ENCODE measurements around the gene TMEM92. TPM values are rescaled to one million over a fixed set of nuclear protein-coding genes. Genes with fewer than 3 reads are reported as not detected.

The TMEM92 gene
- total and polyA plus RNA-seq, 4 donors, result 0.05 to 17.9 (median 4.0) TPM

- Histone ChIP-seq H3K36me3 (ENCODE audit: control insufficient read depth in 4 of 4, insufficient read depth in 3 of 4, low read depth in 1 of 4, low read length in 3 of 4) (no peaks in the 10 kb centered on the region), H3K4me1 (ENCODE audit: control insufficient read depth in 4 of 4, insufficient read depth in 4 of 4, low read length in 3 of 4) (no peaks in the 10 kb centered on the region), H3K27me3 (ENCODE audit: control insufficient read depth in 4 of 4, insufficient read depth in 4 of 4, low read length in 3 of 4) (no peaks in the 10 kb centered on the region), H3K4me3 (ENCODE audit: low read depth in 1 of 3, low read length in 3 of 3) (no peak overlapping the region), H3K9me3 (ENCODE audit: control insufficient read depth in 4 of 4, low read length in 3 of 4) (no peaks in the 10 kb centered on the region), H3K27ac (ENCODE audit: low read depth in 1 of 2, low read length in 2 of 2) (no peak overlapping the region), H3K9ac (ENCODE audit: low read depth in 1 of 2, low read length in 2 of 2) (no peak overlapping the region)
- WGBS, result 76% methylated on average over 9 of the region's 9 CpGs
- TF ChIP-seq ATF3 (IDR thresholded peaks at IDR 0.05) (no peak), JUND (IDR thresholded peaks at IDR 0.05) (no peak), FOXA2 (IDR thresholded peaks at IDR 0.05) (no peak)
- no peak for DNase-seq (ENCODE audit: low spot score)
Measured at GRCh38 chr17:50326831-50327364, 52.6 kb downstream of the TMEM92 start.

- H3K36me3 ChIP-seq (ENCODE audit: control insufficient read depth in 4 of 4, insufficient read depth in 3 of 4, low read depth in 1 of 4, low read length in 3 of 4), result no peaks in the 10 kb centered on the region
- DNase-seq (ENCODE audit: low spot score), result no peak
- TF ChIP-seq HNF4A (conservative IDR thresholded peaks at IDR 0.05) (no peak), JUND (IDR thresholded peaks at IDR 0.05) (no peak), REST (IDR thresholded peaks at IDR 0.05) (no peak), SP1 (IDR thresholded peaks at IDR 0.05) (no peak), HNF4G (IDR thresholded peaks at IDR 0.05) (no peak)
- H3K9me3 ChIP-seq (ENCODE audit: control insufficient read depth in 4 of 4, low read length in 3 of 4), result no peaks in the 10 kb centered on the region
- no peak overlapping the region for H3K27ac ChIP-seq (ENCODE audit: low read depth in 1 of 2, low read length in 2 of 2)
- no peak overlapping the region for H3K9ac ChIP-seq (ENCODE audit: low read depth in 1 of 2, low read length in 2 of 2)
- H3K27me3 ChIP-seq (ENCODE audit: control insufficient read depth in 4 of 4, insufficient read depth in 4 of 4, low read length in 3 of 4), result no peaks in the 10 kb centered on the region
- 83% methylated on average over 21 of the region's 21 CpGs for WGBS
- H3K4me3 ChIP-seq (ENCODE audit: low read depth in 1 of 3, low read length in 3 of 3), result no peak overlapping the region
- H3K4me1 ChIP-seq (ENCODE audit: control insufficient read depth in 4 of 4, insufficient read depth in 4 of 4, low read length in 3 of 4), result no peaks in the 10 kb centered on the region
Measured at GRCh38 chr17:50328363-50329325, 54.4 kb downstream of the TMEM92 start.

- H3K27me3 ChIP-seq (ENCODE audit: control insufficient read depth in 4 of 4, insufficient read depth in 4 of 4, low read length in 3 of 4), result no peaks in the 10 kb centered on the region
- no peak overlapping the region for H3K27ac ChIP-seq (ENCODE audit: low read depth in 1 of 2, low read length in 2 of 2)
- no peaks in the 10 kb centered on the region for H3K9me3 ChIP-seq (ENCODE audit: control insufficient read depth in 4 of 4, low read length in 3 of 4)
- no peak overlapping the region for H3K9ac ChIP-seq (ENCODE audit: low read depth in 1 of 2, low read length in 2 of 2)
- DNase-seq (ENCODE audit: low spot score), result no peak
- H3K36me3 ChIP-seq (ENCODE audit: control insufficient read depth in 4 of 4, insufficient read depth in 3 of 4, low read depth in 1 of 4, low read length in 3 of 4), result no peaks in the 10 kb centered on the region
- no peak for TF ChIP-seq MAX (IDR thresholded peaks at IDR 0.05)
- no peak for TF ChIP-seq TAF1 (conservative IDR thresholded peaks at IDR 0.05)
- no peak for TF ChIP-seq FOXA2 (IDR thresholded peaks at IDR 0.05)
- TF ChIP-seq REST (IDR thresholded peaks at IDR 0.05), result no peak
- TF ChIP-seq FOXA1 (IDR thresholded peaks at IDR 0.05), result no peak
- no peak for TF ChIP-seq SP1 (IDR thresholded peaks at IDR 0.05)
- no peak for TF ChIP-seq ZBTB33 (IDR thresholded peaks at IDR 0.05)
- TF ChIP-seq CTCF (IDR thresholded peaks at IDR 0.05; ENCODE audit: low read depth, low read length, missing input control), result no peak
- 87% methylated on average over 3 of the region's 3 CpGs for WGBS
- no peak overlapping the region for H3K4me3 ChIP-seq (ENCODE audit: low read depth in 1 of 3, low read length in 3 of 3)
- H3K4me1 ChIP-seq (ENCODE audit: control insufficient read depth in 4 of 4, insufficient read depth in 4 of 4, low read length in 3 of 4), result no peaks in the 10 kb centered on the region
Measured at GRCh38 chr17:50329716-50330115, 55.5 kb downstream of the TMEM92 start.

Data from liver (tissue), 9 donors.